HepG2 (cell line): Measurements from ENCODE around the gene SURF1. TPM values are rescaled to one million over a fixed set of nuclear protein-coding genes. Genes with fewer than 3 reads are reported as not detected.
A peak's percentile ranks its signal among the peaks of the same experiment; 100 is the strongest.

Experiments
- CC2D1A ChIP-seq: sonication (generic); formaldehyde crosslinking; IDR thresholded peaks from 2 replicates; pipeline ENCODE4 v1.8.1; 2023; ENCODE audit warnings: mild to moderate bottlenecking, missing genetic modification reagents
- MAF1 ChIP-seq: sonication (generic); formaldehyde crosslinking; IDR thresholded peaks from 2 replicates; pipeline ENCODE4 v1.5.0; 2020; ENCODE audit warnings: missing genetic modification reagents, borderline replicate concordance
- MED1 ChIP-seq: sonication (generic); formaldehyde crosslinking; IDR thresholded peaks from 2 replicates; pipeline ENCODE4 v1.4.0; 2020; ENCODE audit warnings: missing genetic modification reagents
- NFIC ChIP-seq: IDR thresholded peaks from 2 replicates; pipeline ENCODE4 v1.6.1; 2012; ENCODE audit warnings: mild to moderate bottlenecking, low read length, inconsistent platforms
- PAF1 ChIP-seq: IDR thresholded peaks from 2 replicates; pipeline ENCODE4 v1.6.1; 2016; ENCODE audit warnings: missing genetic modification reagents, missing compliant biosample characterization
- RBM22 ChIP-seq: fragments of 200-400 bp; formaldehyde crosslinking; optimal IDR thresholded peaks from 2 replicates; pipeline ENCODE3; 2017; ENCODE audit warnings: mild to moderate bottlenecking, low read length, moderate library complexity
- RFXAP ChIP-seq: sonication (generic); formaldehyde crosslinking; IDR thresholded peaks from 2 replicates; pipeline ENCODE4 v1.4.0; 2020; ENCODE audit warnings: missing genetic modification reagents, borderline replicate concordance
- RXRB ChIP-seq: IDR thresholded peaks from 2 replicates; pipeline ENCODE4 v1.6.1; 2016; ENCODE audit warnings: borderline replicate concordance, missing genetic modification reagents, missing compliant biosample characterization
- SALL2 ChIP-seq: sonication (generic); formaldehyde crosslinking; IDR thresholded peaks from 2 replicates; pipeline ENCODE4 v1.8.1; 2023; ENCODE audit warnings: mild to moderate bottlenecking, missing genetic modification reagents, inconsistent platforms
- TBX2 ChIP-seq: sonication (generic); formaldehyde crosslinking; IDR thresholded peaks from 2 replicates; pipeline ENCODE4 v1.5.0; 2020; ENCODE audit warnings: missing genetic modification reagents, mild to moderate bottlenecking, borderline replicate concordance
- TEAD3 ChIP-seq: optimal IDR thresholded peaks from 2 replicates; pipeline ENCODE3; 2016; ENCODE audit warnings: borderline replicate concordance
- YEATS2 ChIP-seq: sonication (generic); formaldehyde crosslinking; IDR thresholded peaks from 2 replicates; pipeline ENCODE4 v1.4.0; 2020; ENCODE audit warnings: missing genetic modification reagents, borderline replicate concordance
- ZNF383 ChIP-seq: sonication (generic); formaldehyde crosslinking; IDR thresholded peaks from 2 replicates; pipeline ENCODE4 v1.4.0; 2020; ENCODE audit warnings: missing genetic modification reagents, mild to moderate bottlenecking, borderline replicate concordance
- ZNF484 ChIP-seq: sonication (generic); formaldehyde crosslinking; IDR thresholded peaks from 2 replicates; pipeline ENCODE4 v1.5.1; 2020; ENCODE audit warnings: mild to moderate bottlenecking, low read depth, missing genetic modification reagents, borderline replicate concordance
- ZNF761 ChIP-seq: sonication (generic); formaldehyde crosslinking; conservative IDR thresholded peaks from 2 replicates; pipeline ENCODE4 v1.4.0; 2020; ENCODE audit warnings: mild to moderate bottlenecking, missing genetic modification reagents
- ZNF775 ChIP-seq: sonication (generic); formaldehyde crosslinking; IDR thresholded peaks from 2 replicates; pipeline ENCODE4 v1.4.0; 2020; ENCODE audit warnings: missing genetic modification reagents, mild to moderate bottlenecking, moderate library complexity, borderline replicate concordance
- polyA plus RNA-seq, 8 experiments: library from polyadenylated mRNA; depleted of rRNA in 3 of 8; stranded (reverse) in 7 of 8; unstranded in 1 of 8; fragments of >200 nt; fragmentation: Illumina TruSeq in 4 of 8; extraction: Trizol in 4 of 8; gene quantifications; 2 replicates each; pipeline versions ENCODE4 v1.2.1 to v1.2.3, GENCODE V29; 2011 to 2016; ENCODE audit warnings: low read depth in 4 of 8, missing spikeins in 1 of 8, mixed read lengths in 1 of 8; ENCODE audit not compliant: insufficient read depth in 1 of 8
- total RNA-seq, 5 experiments: library from RNA; depleted of rRNA; stranded (reverse); fragments of >200 nt; fragmentation: Illumina TruSeq; extraction: Trizol; gene quantifications; 2 replicates each; pipeline ENCODE4 v1.2.3, GENCODE V29; 2016; ENCODE audit warnings: low read depth in 1 of 5
- TF ChIP-seq, protein P1 (sequence below): sonication (generic); formaldehyde crosslinking; conservative IDR thresholded peaks from 2 replicates; pipeline ENCODE4 v1.8.0; 2022; ENCODE audit warnings: missing genetic modification reagents
- TF ChIP-seq, protein P2 (sequence below): sonication (generic); formaldehyde crosslinking; IDR thresholded peaks from 2 replicates; pipeline ENCODE4 v1.4.0; 2020; ENCODE audit warnings: missing genetic modification reagents
- TF ChIP-seq, protein P3 (sequence below): sonication (generic); formaldehyde crosslinking; IDR thresholded peaks from 2 replicates; pipeline ENCODE4 v1.4.0; 2020; ENCODE audit warnings: missing genetic modification reagents

SURF1 gene
- total and polyA plus RNA-seq, 2 of the 13 experiments (the other 11 are each of a cell fraction or from before 2014, with no cell fraction given): 17.8 to 40.7 TPM

DNA sequence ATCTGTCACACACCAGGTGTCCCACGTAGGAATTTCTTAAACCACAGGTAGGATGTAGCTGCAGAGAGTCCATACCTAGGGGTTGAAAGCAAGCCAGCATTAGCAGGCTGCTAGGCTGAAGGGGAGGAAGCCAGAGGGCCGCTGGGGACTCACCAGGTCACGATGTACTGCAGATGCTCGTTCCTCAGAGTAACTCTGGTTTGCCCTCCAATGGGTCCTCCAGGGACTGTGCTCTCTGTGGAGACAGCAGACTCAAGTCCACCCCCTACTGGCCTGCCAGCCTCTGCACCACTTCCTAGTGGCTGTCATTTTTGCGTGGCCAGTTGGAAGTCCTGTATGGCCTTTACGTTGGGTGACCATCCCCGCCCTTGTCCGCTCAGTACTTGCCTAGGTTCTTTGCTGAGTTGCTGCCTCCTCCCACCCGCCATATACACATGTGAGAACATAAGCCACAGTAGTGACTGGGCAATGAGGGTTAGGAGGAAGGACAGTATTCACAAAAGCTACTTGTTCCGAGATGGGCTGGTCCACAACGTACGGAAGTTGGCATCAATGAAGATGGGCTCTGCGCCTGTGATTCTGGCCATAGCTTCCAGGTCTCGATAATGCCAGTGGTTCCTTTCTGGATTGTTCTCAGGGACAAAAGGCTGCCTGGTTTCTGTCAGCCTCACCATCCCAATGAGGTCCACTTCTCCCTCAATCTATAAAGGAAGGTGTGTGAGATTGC is 4.2 kb downstream of the SURF1 start (continued):
- TF ChIP-seq MAF1 (CRISPR knock-in tag) (0 out of 2 replicates have a peak, but pooled peaks have one; percentile 24), MED1 (CRISPR knock-in tag) (peak; percentile 15; the same call in 1 of the 2 replicates), RXRB (CRISPR knock-in tag) (peak; percentile 2; the same call in 1 of the 2 replicates), YEATS2 (CRISPR knock-in tag) (no peak; the same call in 1 of the 2 replicates), CC2D1A (CRISPR knock-in tag) (no peak), ZNF484 (CRISPR knock-in tag) (no peak), NFIC (no peak), RFXAP (CRISPR knock-in tag) (0 out of 2 replicates have a peak, but pooled peaks have one; percentile 47), TBX2 (CRISPR knock-in tag) (no peak), SALL2 (CRISPR knock-in tag) (no peak), PAF1 (CRISPR knock-in tag) (peak; percentile 84), RBM22 (peak; percentile 86), ZNF761 (no peak), ZNF775 (CRISPR knock-in tag) (no peak), ZNF383 (CRISPR knock-in tag) (peak; percentile 58; the same call in 1 of the 2 replicates), TEAD3 (CRISPR knock-in tag) (peak; percentile 39)
- TF ChIP-seq, protein P1, sequence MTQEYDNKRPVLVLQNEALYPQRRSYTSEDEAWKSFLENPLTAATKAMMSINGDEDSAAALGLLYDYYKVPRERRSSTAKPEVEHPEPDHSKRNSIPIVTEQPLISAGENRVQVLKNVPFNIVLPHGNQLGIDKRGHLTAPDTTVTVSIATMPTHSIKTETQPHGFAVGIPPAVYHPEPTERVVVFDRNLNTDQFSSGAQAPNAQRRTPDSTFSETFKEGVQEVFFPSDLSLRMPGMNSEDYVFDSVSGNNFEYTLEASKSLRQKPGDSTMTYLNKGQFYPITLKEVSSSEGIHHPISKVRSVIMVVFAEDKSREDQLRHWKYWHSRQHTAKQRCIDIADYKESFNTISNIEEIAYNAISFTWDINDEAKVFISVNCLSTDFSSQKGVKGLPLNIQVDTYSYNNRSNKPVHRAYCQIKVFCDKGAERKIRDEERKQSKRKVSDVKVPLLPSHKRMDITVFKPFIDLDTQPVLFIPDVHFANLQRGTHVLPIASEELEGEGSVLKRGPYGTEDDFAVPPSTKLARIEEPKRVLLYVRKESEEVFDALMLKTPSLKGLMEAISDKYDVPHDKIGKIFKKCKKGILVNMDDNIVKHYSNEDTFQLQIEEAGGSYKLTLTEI (CRISPR knock-in tag): no peak
- TF ChIP-seq, protein P2, sequence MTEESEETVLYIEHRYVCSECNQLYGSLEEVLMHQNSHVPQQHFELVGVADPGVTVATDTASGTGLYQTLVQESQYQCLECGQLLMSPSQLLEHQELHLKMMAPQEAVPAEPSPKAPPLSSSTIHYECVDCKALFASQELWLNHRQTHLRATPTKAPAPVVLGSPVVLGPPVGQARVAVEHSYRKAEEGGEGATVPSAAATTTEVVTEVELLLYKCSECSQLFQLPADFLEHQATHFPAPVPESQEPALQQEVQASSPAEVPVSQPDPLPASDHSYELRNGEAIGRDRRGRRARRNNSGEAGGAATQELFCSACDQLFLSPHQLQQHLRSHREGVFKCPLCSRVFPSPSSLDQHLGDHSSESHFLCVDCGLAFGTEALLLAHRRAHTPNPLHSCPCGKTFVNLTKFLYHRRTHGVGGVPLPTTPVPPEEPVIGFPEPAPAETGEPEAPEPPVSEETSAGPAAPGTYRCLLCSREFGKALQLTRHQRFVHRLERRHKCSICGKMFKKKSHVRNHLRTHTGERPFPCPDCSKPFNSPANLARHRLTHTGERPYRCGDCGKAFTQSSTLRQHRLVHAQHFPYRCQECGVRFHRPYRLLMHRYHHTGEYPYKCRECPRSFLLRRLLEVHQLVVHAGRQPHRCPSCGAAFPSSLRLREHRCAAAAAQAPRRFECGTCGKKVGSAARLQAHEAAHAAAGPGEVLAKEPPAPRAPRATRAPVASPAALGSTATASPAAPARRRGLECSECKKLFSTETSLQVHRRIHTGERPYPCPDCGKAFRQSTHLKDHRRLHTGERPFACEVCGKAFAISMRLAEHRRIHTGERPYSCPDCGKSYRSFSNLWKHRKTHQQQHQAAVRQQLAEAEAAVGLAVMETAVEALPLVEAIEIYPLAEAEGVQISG: 0 out of 2 replicates have a peak, but pooled peaks have one; percentile 15
- TF ChIP-seq, protein P3, sequence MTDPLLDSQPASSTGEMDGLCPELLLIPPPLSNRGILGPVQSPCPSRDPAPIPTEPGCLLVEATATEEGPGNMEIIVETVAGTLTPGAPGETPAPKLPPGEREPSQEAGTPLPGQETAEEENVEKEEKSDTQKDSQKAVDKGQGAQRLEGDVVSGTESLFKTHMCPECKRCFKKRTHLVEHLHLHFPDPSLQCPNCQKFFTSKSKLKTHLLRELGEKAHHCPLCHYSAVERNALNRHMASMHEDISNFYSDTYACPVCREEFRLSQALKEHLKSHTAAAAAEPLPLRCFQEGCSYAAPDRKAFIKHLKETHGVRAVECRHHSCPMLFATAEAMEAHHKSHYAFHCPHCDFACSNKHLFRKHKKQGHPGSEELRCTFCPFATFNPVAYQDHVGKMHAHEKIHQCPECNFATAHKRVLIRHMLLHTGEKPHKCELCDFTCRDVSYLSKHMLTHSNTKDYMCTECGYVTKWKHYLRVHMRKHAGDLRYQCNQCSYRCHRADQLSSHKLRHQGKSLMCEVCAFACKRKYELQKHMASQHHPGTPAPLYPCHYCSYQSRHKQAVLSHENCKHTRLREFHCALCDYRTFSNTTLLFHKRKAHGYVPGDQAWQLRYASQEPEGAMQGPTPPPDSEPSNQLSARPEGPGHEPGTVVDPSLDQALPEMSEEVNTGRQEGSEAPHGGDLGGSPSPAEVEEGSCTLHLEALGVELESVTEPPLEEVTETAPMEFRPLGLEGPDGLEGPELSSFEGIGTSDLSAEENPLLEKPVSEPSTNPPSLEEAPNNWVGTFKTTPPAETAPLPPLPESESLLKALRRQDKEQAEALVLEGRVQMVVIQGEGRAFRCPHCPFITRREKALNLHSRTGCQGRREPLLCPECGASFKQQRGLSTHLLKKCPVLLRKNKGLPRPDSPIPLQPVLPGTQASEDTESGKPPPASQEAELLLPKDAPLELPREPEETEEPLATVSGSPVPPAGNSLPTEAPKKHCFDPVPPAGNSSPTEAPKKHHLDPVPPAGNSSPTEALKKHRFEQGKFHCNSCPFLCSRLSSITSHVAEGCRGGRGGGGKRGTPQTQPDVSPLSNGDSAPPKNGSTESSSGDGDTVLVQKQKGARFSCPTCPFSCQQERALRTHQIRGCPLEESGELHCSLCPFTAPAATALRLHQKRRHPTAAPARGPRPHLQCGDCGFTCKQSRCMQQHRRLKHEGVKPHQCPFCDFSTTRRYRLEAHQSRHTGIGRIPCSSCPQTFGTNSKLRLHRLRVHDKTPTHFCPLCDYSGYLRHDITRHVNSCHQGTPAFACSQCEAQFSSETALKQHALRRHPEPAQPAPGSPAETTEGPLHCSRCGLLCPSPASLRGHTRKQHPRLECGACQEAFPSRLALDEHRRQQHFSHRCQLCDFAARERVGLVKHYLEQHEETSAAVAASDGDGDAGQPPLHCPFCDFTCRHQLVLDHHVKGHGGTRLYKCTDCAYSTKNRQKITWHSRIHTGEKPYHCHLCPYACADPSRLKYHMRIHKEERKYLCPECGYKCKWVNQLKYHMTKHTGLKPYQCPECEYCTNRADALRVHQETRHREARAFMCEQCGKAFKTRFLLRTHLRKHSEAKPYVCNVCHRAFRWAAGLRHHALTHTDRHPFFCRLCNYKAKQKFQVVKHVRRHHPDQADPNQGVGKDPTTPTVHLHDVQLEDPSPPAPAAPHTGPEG (CRISPR knock-in tag): 0 out of 2 replicates have a peak, but pooled peaks have one; percentile 32
